Measurements from ENCODE around the gene PDS5A.

DNA sequence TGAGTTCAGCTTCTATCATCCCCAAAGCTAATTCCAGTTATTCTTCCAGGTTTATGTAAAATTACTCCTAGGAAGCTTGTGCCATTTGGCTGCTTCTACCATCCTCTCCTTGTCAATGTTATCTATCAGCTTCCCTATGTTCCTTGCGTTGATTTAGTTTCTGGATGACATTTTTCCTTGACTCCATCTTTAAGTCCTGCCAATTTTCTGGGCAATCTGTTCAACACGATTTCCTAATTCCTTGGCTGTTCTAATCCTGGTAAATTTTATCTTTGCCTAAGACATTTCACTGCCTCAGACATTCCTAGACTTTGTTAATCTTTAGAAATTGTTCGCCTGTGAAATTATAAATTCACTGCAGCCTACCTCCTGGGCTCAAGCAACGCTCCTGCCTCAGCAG lies 125.1 kb downstream of the PDS5A start:
- TF ChIP-seq, protein P1, sequence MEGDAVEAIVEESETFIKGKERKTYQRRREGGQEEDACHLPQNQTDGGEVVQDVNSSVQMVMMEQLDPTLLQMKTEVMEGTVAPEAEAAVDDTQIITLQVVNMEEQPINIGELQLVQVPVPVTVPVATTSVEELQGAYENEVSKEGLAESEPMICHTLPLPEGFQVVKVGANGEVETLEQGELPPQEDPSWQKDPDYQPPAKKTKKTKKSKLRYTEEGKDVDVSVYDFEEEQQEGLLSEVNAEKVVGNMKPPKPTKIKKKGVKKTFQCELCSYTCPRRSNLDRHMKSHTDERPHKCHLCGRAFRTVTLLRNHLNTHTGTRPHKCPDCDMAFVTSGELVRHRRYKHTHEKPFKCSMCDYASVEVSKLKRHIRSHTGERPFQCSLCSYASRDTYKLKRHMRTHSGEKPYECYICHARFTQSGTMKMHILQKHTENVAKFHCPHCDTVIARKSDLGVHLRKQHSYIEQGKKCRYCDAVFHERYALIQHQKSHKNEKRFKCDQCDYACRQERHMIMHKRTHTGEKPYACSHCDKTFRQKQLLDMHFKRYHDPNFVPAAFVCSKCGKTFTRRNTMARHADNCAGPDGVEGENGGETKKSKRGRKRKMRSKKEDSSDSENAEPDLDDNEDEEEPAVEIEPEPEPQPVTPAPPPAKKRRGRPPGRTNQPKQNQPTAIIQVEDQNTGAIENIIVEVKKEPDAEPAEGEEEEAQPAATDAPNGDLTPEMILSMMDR (IDR thresholded peaks at IDR 0.05; ENCODE audit: low read depth, low read length) = no peak
- TF ChIP-seq EZH2phosphoT487 (IDR thresholded peaks at IDR 0.05; ENCODE audit: low read depth) = no peak
